HG02678 (cell line): ENCODE results near the gene DNMT3L.
A peak's percentile ranks its signal among the peaks of the same experiment; 100 is the strongest.
"Not testable (repeated sequence)": the region's sequence is repeated elsewhere in the genome, so short reads cannot be mapped to it uniquely, and the experiment has no call there.

Experiments used
- ATAC-seq: cut with Tn5 transposase; IDR thresholded peaks from one replicate; pipeline ENCODE4 v1.9.1; 2021; ENCODE audit warnings: mild to moderate bottlenecking, moderate library complexity; ENCODE audit not compliant: unreplicated experiment

Gene DNMT3L

GRCh38 chr21:44261675-44262295, at the start of gene DNMT3L:
Gene DNMT3L (minus strand): TSS chr21:44261897. CDS start chr21:44261259, 638 bp downstream.
- ATAC-seq, result no peak

GRCh38 chr21:44310628-44311507, 49.2 kb upstream of the DNMT3L start:
- ATAC-seq, result no peak

- ATAC-seq, result no peak
These were observed 45.4 kb upstream of the DNMT3L start for GRCh38 chr21:44306936-44307704.

- no peak for ATAC-seq
These were observed 44.0 kb upstream of the DNMT3L start for GRCh38 chr21:44305691-44306090.

- ATAC-seq, result no peak
These were observed 43.2 kb upstream of the DNMT3L start for GRCh38 chr21:44304877-44305293.

GRCh38 chr21:44304011-44304616, 42.4 kb upstream of the DNMT3L start:
- ATAC-seq, result no peak

GRCh38 chr21:44303490-44303981, 41.8 kb upstream of the DNMT3L start:
- ATAC-seq, result no peak

GRCh38 chr21:44302573-44303401, 41.1 kb upstream of the DNMT3L start:
- not testable (repeated sequence) for ATAC-seq

- no peak for ATAC-seq
These were observed 40.3 kb upstream of the DNMT3L start for GRCh38 chr21:44301961-44302406.

GRCh38 chr21:44301141-44301540, 39.4 kb upstream of the DNMT3L start:
- no peak for ATAC-seq

- peak; percentile 35 for ATAC-seq
These were observed 38.7 kb upstream of the DNMT3L start for GRCh38 chr21:44300262-44300959.

- ATAC-seq, result peak; percentile 60
These were observed 38.0 kb upstream of the DNMT3L start, which contains the start of gene PFKL for GRCh38 chr21:44299458-44300261. Gene PFKL (plus strand): TSS chr21:44300053. CDS start chr21:44300106, 53 bp downstream.

GRCh38 chr21:44299085-44299457, 37.4 kb upstream of the DNMT3L start:
- no peak for ATAC-seq

- no peak for ATAC-seq
These were observed 36.6 kb upstream of the DNMT3L start for GRCh38 chr21:44298301-44298700.

GRCh38 chr21:44297525-44298290, 36.0 kb upstream of the DNMT3L start:
- ATAC-seq, result no peak

- ATAC-seq, result no peak
These were observed 35.2 kb upstream of the DNMT3L start for GRCh38 chr21:44296916-44297315.

- no peak for ATAC-seq
These were observed 34.4 kb upstream of the DNMT3L start for GRCh38 chr21:44296103-44296519.

GRCh38 chr21:44295646-44296045, 33.9 kb upstream of the DNMT3L start:
- ATAC-seq, result no peak
